ENCODE results near the gene LINGO1.

LINGO1 gene

GRCh38 chr15:77630956-77631744 lies 1.6 kb downstream of the LINGO1 start:
- DNase-seq: no peak

- no peak for DNase-seq
These were observed 2.7 kb downstream of the LINGO1 start for GRCh38 chr15:77630056-77630455.

- no peak for DNase-seq
These were observed 3.4 kb downstream of the LINGO1 start for GRCh38 chr15:77629070-77630030.

GRCh38 chr15:77628010-77628409 lies 4.7 kb downstream of the LINGO1 start:
- no peak for DNase-seq

- DNase-seq: no peak
These were observed 5.1 kb downstream of the LINGO1 start for GRCh38 chr15:77627581-77627980.

GRCh38 chr15:77627067-77627466 lies 5.6 kb downstream of the LINGO1 start:
- no peak for DNase-seq

GRCh38 chr15:77626002-77626401 lies 6.7 kb downstream of the LINGO1 start:
- no peak for DNase-seq

- DNase-seq: no peak
These were observed 7.3 kb downstream of the LINGO1 start for GRCh38 chr15:77625376-77625775.

- no peak for DNase-seq
These were observed 7.8 kb downstream of the LINGO1 start for GRCh38 chr15:77624868-77625267.

GRCh38 chr15:77623755-77624524 lies 8.8 kb downstream of the LINGO1 start:
- no peak for DNase-seq

- DNase-seq: no peak
These were observed 9.6 kb downstream of the LINGO1 start for GRCh38 chr15:77622934-77623754.

GRCh38 chr15:77622209-77622933 lies 10.3 kb downstream of the LINGO1 start:
- no peak for DNase-seq

GRCh38 chr15:77621847-77622208 lies 10.9 kb downstream of the LINGO1 start:
- DNase-seq: no peak

- DNase-seq: no peak
These were observed 11.6 kb downstream of the LINGO1 start for GRCh38 chr15:77620960-77621647.

- DNase-seq: no peak
These were observed 12.4 kb downstream of the LINGO1 start for GRCh38 chr15:77620297-77620696.

GRCh38 chr15:77619883-77620282 lies 12.8 kb downstream of the LINGO1 start:
- DNase-seq: no peak

GRCh38 chr15:77617476-77618230 lies 15.1 kb downstream of the LINGO1 start:
- DNase-seq: no peak

- DNase-seq: no peak
These were observed 16.6 kb downstream of the LINGO1 start for GRCh38 chr15:77616072-77616471.

GRCh38 chr15:77615472-77615871 lies 17.2 kb downstream of the LINGO1 start:
- DNase-seq: no peak

- DNase-seq: no peak
These were observed 18.4 kb downstream of the LINGO1 start for GRCh38 chr15:77614251-77614806.

Data from bone marrow (tissue), 2 donors.